NCI-H1694 treated with DMSO at 0.1 percent for 48 hours (cell line): ENCODE data around the gene ACSF3.

Experiments used
- DNase-seq: peaks from one replicate; lab custom pipeline; 2025; lab: John Stamatoyannopoulos, UW

ACSF3 gene

DNA sequence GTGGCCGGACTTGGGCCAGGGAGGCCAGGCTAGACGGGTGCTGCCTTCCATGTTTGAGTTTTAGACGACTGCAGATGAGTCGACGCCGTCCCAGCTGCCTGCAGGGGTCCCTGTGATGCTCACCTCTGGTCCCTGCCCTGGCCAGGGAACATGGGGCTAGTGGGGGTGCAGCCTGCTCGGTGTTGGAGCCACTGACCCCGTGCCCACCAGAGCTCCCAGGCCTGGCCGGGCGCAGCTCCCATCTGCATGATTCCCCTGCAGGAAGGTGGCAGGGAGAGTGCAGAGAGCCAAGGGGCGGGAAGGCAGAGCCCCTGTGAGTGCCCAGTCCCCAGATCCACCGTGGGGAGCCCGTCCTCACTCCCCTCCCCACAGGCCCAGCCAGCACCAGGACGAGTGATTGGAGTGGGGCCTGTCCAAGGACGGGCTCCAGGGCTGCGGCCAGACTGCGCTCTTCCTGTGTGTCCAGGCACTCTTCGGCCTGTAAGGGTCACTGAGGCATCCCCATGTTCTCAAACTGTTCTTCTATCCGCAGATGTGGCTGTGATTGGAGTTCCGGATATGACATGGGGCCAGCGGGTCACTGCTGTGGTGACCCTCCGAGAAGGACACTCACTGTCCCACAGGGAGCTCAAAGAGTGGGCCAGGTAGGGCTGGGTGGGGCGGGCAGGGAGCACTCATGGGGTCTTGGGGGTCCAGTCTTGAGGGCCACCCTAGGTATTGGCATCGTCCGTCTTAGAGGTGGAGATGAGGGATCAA is 51.9 kb downstream of the ACSF3 start:
- no peak for DNase-seq

DNA sequence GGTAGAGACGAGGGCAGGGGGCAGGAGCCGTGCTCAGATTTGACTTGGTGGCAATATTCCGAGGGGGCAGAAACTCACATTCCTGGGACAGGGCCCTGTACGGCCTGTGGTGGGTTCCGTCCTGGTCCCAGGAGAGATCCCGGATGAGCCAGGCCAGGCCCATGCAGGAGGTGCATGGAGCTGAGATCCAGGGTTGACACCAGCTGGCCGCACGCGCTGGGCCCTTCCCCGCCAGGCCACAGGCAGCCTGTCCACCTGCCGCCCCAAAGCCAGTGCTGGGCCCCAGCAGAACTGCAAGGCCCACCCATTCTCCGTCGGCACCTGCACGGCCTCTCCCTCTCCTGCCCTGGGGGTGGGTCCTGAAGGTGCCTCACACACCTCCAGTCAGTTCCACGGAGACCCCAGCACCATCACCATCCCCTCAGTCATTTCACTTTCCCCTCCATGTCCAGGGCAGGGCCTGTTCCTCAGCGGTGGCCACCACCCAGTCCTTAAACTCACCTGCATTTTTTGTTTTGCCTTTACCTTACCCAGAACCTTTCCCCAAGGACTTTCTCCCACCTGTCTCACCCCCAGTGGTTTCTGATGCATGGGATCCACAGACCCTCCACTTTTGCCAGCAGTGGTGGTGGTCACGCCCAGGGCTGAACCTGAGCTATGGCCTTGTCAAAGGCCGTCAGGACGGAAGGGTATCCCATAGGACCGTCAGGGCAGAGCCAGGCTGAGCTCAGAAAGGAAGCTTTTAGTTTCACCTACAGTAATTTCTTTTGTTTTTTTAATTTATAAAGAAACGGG is 52.8 kb downstream of the ACSF3 start:
- DNase-seq, result no peak

DNA sequence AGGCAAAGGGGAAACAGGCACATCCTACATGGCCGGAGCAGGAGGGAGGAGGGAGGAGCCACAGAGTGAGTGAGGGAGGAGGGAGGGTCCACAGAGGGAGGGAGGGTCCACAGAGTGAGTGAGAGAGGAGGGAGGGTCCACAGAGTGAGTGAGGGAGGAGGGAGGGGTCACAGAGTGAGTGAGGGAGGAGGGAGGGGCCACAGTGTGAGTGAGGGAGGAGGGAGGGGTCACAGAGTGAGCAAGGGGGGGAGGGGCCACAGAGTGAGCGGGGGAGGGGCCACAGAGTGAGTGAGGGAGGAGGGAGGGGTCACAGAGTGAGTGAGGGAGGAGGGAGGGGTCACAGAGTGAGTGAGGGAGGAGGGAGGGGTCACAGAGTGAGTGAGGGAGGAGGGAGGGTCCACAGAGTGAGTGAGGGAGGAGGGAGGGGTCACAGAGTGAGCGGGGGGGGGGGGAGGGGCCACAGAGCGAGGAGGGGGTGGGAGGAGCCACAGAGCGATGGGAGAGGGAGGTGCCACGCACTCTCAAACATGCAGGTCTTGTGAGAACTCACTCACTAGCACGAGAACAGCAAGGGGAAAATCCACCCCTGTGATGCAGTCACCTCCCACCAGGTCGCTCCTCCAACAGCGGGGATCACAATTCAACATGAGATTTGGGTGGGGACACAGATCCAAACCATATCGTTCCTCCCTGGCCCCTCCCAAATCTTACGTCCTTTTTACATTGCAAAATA is 53.6 kb downstream of the ACSF3 start:
- no peak for DNase-seq

DNA sequence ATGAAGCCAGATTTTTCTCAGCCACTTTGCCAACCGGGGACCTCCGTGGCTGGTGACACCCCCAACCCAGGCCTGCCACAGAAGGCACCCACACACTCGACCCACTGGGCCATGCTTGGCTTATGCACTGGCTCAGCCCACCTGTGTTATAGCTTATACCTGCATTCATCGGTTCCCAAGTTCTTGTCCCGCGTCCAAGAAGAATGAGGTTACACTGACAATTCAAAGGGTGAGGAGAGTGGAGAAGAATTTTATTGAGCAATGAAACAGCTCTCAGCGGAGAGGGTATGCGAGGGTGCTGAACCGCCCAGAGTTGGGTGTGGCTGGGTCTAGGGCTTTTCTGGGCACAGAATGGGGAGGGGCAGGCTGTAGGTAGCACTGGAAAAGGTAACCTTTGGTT is 55.7 kb downstream of the ACSF3 start:
- DNase-seq, result no peak

DNA sequence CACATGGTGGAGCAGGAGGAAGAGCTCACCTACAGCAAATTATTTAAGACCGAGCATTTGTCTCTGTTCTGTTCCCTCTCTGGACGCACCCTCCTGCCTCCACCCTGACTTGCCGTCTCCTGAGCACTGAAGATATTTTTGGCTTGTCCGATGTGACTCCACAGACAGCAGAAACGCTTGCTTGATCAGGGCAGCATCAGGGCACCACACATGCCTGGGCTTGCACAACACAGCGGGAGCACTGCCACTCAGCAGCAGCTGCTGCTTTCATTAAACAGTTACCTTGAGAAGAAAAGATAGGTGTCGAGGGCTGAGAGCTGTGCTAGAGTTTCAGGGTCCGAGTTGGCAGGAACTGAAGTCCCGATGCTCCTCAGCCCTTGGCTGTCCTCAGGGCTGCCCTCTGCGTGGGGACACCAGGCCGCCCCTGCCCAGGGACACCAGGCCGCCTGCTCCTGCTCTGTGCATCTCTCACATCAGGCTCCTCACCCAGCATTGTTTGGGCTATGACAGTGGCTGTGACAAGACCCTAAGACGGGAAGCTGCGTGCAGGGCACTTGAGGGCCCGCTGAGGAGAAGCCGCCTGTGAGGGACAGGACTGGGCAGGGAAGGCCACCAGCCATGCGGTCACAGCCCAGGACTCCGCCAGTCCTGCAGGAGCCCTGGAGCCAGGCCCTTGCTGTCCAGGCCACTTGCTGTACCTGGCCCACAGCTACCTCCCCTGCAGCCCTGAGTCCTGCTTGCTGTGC is 56.6 kb downstream of the ACSF3 start:
- no peak for DNase-seq

DNA sequence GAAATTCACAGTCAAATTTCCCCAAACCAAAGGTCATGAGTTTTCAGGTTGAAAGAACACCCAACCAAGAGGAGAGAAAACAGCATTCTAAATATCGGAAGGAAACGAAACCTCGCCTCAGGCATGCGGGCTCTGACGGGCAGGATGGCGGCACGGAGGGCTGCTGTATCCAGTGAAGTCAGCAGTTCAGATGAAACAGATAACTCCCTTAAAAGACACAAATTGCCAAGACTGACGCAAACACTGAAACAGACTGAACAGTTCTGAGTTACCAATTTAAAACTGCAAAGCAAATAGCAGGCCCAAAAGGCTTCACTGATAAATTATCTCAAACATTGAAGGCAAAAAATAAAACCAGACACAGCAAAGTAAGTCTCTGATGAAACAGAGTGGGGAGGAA is 57.3 kb downstream of the ACSF3 start:
- no peak for DNase-seq

DNA sequence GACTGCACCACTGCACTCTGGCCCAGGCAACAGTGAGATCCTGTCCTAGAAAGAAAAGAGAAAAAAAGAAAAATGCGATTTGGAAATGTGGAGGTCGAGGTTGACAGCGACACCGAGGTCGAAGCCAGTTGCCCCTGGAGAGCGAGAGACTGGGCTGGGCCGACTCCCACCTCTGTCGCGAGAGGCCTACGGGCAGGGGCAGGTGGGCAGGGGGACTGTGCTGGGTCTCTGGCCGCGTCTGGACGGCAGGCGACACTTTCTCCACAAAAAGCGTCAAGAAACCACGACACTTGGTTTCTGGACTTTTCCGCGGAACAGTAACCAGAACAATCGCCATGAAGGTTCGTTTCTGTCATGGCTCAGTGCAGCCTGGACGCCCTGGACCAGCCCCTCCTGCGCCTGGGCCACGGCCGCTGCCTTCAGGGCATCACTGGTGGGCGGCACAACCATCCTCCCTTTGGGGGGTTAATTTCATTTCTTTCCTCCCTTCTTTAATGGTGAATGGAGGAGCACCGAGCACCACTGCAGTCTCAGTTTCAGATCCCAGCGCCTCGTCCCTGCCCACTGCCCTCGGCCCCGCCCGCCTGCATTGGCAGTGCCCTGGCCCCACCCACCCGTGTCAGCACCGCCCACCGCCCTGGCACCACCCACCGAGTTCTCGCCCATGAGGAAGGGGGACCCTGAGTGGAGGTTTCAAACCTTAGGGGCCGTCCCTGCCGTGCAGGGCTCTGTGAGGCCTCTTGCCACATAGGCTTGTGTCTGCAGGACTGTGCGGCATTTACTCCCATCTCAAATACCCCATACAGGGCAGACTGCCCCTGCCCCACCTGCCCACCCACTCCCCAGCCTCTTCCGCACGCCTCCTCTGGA is 59.4 kb downstream of the ACSF3 start:
- DNase-seq, result no peak

DNA sequence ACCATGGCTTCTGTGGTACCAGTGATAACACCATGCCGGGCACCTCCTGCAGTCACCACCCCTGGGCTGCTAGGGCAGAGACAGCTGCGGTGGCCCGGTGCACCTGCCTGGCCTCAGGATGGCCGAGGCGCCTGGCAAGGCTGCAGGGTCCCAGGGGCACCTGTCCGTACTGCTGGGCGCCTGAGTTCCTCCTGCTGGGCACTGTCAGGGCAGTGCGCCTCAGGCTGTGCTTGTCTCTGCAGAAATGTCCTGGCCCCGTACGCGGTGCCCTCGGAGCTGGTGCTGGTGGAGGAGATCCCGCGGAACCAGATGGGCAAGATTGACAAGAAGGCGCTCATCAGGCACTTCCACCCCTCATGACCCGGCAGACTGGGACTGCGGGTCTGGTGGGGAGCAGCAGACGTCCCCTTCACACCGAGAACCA is 60.2 kb downstream of the ACSF3 start:
- DNase-seq, result no peak

DNA sequence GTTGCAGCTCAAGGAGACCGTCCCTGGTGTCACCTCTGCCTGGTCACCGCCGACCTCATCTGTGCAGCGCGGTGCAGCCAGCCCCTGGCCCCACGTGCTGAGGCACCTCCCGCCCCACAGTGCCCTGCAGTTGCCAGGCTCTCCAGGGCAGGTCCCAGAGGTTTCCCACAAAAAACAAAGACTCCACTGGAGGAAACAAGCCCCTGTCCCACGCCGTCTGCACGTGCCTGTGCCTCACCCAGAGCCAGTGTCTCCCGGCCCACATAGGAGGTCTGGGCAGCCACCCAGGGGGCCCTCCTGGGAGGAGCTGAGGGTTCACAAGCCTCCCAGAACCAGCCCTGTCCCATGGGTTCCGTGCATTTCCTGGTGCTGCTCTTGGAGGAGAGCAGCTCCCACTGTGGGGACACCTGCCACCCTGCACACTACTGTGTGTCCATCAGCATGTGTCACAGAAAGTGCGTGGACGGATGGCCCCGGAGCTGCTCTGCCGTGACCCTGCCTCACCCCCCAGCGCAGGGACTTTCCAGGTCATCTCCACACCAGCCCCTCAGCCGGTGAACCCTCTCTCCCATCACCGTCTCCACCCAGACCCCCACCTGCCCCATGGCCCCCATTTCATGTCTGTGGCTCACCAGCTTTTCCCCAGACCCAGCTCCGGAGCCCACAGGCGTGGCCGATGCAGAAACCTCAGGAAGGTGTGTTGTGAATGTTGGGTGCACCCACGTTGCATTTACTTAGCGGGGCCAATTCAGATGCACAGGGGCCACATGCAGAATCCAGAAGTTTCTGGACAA is 60.9 kb downstream of the ACSF3 start:
- DNase-seq, result no peak

DNA sequence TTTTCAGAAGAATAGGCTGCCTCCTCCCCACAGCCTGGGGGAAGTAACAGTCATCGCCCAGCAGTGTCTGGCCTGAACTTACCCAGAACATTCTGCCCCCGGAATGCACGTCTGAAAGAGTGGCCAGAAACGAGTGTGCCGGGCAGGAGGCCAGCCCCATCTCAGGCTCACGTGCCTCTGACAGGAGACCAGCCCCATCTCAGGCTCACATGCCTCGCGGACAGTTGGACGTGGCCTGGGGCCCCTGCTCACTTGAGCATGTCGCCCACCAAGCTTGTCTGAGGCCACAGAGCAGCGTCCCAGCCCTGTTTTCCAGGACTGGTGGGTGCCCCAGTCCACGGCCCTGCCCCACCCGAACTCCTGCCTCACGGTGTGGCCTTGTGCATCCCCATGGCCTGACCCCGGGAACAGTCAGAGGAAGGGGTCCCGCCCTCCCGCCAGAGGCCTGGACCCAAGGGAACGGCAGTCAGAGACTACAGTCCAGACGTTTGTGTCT is 61.6 kb downstream of the ACSF3 start:
- no peak for DNase-seq

DNA sequence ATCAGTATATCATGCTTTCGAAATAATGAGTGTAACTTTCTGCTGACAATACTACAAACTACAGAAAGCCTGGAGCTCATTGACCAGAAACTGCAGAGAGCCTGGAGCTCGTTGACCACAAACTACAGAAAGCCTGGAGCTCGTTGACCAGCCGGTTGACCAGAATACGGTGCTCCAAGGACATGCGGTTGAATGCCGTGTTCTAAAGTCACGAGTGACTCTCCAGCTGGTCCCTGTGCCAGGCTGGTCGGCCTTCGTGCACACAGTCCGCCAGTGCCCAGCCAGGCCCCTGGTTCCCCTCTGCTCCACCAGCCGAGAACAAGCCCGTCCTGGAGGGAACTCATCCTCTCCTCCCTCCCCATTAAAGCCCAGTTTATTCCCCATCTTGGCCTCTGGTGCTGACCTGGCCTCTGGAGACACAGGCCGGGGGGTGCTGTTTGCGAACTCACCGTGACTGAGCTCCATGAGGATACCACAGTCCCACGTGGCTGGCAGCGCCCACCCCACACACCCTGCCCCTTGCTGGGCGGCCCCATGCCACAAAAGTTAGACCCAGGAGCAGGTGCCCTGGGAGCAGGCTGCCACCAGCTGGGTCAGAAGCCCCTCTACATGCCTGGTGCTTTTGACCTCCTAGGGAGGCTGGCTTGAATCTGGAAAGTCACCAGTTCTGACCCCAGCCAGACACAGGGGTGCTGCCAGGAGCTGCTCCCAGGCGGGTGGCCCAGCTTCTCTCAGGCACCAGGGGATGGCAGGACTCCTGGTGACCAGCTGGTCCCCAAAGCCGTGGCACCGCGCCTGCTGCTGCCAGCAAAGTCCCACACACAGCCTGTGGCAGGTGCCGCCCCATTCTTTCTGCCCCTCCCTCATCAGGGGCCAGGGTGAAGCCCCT is 62.4 kb downstream of the ACSF3 start:
- no peak for DNase-seq

DNA sequence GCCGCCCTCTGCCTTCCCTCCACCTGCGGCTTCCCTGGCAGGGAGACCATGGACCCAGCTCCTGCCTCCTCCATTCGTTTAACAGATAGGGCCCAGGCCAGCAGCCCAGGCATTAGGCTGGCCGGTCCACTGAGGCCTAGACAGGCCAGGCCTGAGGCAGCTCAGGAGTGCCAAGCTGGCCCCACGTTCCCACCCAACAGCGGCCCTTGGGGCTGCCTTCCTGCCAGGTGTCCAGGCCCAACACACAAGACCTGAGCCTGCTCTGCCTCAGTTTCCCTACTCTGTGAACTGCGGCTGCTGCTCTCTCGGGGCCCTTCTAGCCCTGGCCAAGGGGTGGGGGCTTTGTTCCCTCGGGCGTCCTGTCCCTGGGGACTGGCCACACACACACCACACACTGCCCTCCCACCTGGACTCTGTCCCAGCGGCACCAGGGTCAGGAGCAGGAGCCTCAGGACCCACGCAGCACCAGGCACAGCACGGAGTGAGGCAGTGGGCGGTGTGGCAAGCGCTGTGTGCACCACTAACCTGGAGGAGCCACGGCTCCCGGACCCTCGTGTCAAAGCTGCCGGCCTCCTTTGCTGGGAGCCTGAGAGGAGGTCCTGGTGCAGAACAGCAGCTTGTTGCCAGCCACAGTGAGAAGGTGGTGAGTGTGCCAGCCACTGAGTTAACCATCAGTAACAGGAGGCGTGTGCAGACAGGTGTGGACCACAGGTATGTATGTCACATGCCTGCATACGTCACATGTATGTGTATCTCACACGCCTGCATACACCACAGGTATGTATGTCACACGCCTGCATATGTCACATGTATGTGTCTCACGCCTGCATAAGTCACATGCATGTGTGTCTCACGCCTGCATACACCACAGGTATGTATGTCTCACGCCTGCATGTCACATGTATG is 63.3 kb downstream of the ACSF3 start:
- no peak for DNase-seq

DNA sequence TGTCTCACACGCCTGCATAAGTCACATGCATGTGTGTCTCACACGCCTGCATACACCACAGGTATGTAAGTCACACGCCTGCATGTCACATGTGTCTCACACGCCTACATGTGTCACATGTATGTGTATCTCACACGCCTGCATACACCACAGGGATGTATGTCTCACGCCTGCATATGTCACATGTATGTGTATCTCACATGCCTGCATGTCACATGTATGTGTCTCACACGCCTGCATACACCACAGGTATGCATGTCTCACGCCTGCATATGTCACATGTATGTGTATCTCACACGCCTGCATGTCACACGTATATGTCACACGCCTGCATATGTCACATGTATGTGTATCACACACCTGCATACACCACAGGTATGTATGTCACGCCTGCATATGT is 64.1 kb downstream of the ACSF3 start:
- no peak for DNase-seq

DNA sequence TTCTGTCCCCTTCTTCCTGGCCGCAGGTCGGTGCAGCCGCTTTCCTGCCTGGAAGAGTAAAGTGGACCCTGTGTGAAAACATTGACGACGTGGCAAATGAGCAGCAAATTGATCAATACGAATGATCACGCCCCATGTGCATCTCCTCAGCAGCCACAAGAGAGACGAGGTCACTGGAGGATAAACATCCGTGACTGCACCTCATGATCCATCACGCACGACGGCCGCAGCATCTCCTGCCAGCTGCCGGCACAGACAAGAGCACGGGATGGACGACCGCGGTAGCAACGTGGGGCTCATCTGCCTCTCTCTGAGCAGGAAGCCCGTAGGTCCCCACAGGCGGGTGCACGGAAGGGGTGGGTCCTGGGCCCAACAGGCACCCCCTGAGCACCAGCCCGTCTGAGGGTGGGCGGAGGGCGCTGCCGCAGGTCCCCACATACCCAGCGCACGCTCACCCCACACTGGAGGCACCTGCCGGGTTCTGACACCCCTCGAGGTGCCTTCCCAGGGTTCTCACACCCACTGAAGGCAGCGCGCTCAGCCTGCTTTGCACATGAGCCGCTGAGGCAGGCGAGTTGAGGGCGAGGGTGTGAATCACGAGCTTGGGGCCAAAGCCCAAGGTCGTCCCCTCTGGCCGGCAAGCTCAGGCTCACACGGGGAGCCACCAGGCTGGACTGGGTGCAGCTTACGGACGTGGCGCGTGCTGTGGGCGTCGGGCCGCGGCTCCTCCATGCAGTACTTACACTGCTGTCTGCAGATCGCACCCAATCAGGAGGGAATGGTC is 65.6 kb downstream of the ACSF3 start:
- no peak for DNase-seq

DNA sequence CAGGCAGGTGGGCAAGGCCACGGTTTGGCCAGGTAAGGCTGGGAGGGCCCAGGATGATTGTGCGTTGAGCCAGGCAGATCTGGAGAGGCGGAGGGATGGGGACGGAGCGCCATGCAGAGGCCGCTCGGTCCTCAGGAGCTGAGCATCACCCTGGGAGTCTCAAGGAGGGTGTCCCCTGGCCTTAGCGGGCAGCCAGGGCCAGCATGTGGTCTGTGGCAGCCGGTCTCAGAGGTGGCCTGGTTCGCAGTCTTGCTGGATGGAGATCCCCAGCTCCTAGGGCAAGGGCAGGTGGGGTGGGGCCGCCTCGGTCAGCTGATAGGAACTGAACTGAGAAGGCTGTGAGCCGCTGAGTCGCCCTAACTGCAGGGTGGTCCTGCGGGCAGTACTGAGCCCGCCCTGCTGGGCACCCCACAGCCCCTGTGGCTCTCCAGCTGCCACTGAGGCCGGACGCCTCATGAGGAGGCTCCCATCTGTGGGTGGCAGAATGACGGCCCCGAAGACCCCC is 66.2 kb downstream of the ACSF3 start:
- DNase-seq, result no peak

DNA sequence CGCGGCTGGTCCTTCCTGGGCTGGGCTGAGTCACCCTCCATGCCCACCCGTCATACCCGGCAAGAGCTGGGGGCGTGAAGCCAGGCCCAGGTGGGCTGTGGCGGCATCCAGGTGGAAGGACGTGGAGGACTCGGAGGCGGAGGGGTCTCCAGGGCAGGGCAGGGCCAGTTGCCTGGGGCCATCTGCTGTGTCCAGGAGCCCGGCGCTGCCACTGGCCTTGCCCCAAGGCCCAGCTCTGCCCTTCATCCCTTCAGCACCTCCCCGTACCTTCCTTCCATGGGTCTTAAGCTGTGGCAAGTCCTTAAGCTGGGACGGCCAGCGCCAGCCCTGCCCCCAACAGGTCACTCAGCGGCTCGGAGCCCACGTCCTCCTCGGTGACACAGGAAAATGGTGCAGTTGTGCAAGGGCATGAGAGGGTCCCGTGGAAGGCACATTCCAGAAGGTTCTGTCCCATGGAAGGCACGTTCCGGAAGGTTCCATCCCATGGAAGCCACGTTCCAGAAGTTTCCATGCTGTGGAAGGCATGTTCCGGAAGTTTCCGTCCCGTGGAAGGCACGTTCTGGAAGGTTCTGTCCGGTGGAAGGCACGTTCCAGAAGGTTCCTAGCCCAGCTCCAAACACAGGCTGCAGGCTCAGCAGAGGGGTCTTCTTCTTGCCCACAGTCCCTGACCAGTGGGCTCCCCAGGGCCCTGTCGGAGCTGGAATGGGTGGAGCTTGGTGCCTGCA is 67.5 kb downstream of the ACSF3 start:
- no peak for DNase-seq
